GM13977 (cell line): ENCODE data around the gene FRMPD1.

Experiments used
- DNase-seq: peaks from one replicate; pipeline ENCODE4 v3.0.0; 2012; ENCODE audit warnings: low spot score
- in situ Hi-C: fragments of 300-500 bp; cut with MboI; formaldehyde crosslinking; loops from one replicate; pipeline ENCODE4 v1.12.0; 2022; ENCODE audit warnings: low sequenced_read_pairs, low pct_unique_long_range_greater_than_20kb, mixed read lengths, inconsistent platforms; ENCODE audit not compliant: unreplicated experiment
- TF ChIP-seq, protein P1 (sequence below): IDR thresholded peaks from 2 replicates; pipeline ENCODE4 v1.5.1; 2012; ENCODE audit warnings: mild to moderate bottlenecking, control low read depth; ENCODE audit not compliant: insufficient read depth; ENCODE audit errors: extremely low read depth, missing control alignments

Gene FRMPD1

DNA sequence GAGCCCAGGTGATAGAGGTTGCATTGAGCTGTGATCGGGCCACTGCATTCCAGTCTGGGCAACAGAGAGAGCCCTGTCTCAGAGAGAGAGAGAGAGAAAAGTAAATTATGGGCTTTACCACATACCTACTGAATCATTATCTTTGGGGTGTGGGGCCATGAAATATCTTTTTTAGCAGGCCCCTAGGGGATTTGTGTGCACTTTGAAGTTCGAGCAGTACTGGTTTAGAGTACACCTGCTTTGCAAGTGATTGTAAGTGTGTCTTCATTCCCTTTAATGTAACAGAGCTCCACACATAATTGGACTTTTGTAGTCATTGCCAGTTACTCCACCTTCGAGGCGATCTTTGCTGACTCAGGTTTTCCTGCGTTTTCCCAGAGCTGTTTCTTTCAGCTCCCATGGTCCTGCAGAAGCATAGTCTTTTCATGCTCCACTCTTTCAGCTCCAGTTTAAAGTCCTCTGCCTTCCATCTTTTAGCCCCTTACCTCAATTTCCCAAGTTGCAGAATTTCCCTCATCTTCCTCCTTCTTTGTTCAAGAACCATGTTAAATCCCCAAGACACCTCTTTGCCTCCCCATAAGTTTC lies 24.0 kb upstream of the FRMPD1 start:
- in situ Hi-C loops = no loop called here
- TF ChIP-seq, protein P1, sequence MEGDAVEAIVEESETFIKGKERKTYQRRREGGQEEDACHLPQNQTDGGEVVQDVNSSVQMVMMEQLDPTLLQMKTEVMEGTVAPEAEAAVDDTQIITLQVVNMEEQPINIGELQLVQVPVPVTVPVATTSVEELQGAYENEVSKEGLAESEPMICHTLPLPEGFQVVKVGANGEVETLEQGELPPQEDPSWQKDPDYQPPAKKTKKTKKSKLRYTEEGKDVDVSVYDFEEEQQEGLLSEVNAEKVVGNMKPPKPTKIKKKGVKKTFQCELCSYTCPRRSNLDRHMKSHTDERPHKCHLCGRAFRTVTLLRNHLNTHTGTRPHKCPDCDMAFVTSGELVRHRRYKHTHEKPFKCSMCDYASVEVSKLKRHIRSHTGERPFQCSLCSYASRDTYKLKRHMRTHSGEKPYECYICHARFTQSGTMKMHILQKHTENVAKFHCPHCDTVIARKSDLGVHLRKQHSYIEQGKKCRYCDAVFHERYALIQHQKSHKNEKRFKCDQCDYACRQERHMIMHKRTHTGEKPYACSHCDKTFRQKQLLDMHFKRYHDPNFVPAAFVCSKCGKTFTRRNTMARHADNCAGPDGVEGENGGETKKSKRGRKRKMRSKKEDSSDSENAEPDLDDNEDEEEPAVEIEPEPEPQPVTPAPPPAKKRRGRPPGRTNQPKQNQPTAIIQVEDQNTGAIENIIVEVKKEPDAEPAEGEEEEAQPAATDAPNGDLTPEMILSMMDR = no peak
- DNase-seq = no peak

DNA sequence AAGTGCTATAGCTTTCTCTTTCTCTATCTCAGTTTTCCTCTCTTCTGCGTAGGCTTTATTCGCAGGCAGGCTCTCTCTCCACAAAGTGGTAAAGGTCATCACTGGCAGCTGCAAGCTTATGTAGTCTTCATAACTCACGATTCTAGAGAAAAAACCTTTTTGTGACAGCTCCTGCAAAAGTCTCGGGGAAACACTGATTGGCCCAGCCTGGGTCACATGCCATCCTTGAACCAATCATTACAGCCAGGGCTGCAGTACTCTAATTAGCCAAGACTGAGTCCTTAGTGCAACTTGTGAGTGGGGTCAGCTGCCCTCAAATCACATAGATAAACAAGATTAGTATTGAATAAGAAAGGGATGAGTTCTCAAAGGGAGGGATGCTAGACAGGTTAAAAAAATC lies 18.3 kb upstream of the FRMPD1 start:
- DNase-seq = no peak
- in situ Hi-C loops = no loop called here
- TF ChIP-seq, protein P1 = no peak

DNA sequence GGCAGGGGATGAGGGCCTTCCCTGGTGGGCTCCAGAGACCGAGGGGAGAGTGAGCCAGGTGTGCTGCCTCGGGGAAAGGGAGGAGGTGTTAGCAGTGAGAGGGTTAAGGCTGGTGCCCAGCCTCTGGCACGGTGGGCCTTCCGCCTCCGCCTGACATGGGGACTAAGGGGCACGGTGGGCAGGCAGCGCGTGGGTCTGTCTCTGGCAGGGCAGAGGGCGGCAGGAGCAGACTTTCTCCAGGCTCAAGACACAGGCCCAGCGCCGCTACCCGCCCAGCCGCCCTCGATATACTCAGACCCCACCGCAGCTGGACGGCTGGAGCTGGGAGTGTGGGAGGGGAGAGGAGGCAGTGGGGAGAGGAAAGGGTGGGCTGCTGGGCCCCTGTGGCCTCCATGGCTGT lies 14.9 kb upstream of the FRMPD1 start:
- TF ChIP-seq, protein P1 = no peak
- no peak for DNase-seq
- in situ Hi-C loops = no loop called here

DNA sequence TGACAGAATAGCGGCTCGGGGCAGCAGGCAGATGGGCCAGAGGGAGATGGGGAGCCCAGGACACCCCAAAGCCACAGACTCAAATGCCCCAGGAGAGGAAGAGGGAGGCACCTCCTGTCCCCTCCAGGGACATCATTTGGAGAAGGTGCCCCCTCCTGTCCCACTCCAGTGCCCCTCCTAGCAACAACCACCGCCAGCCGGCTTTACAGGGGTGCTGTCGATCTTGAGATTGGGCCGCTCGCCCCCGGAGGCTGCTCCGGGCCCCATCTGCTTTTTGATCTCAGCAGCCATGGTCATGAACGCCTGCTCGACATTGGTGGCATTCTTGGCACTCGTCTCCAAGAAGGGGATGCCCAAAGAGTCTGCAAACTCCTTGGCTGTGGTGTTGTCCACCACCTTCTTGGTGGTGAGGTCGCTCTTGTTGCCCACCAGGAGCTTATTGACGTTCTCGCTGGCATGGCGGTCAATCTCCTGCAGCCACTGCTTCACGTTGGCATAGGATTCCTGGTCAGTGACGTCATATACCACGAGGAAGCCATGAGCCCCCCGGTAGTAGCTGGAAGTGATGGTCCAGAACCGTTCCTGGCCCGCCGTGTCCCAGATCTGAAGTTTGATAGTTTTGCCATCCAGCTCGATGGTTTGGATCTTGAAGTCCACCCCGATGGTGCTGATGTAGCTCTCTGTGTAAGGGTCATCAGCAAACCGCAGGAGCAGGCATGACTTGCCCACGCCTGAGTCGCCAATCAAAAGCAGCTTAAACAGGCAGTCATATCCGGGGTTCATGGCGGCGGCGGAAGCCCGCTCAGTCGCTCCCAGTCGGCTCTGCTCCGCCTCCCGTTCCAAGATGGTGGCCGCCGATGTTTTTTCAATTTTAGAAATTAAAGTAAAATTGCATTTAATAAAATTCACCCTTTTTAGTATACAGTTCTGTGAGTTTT lies 14.0 kb upstream of the FRMPD1 start:
- TF ChIP-seq, protein P1 = no peak
- in situ Hi-C loops = no loop called here
- no peak for DNase-seq

DNA sequence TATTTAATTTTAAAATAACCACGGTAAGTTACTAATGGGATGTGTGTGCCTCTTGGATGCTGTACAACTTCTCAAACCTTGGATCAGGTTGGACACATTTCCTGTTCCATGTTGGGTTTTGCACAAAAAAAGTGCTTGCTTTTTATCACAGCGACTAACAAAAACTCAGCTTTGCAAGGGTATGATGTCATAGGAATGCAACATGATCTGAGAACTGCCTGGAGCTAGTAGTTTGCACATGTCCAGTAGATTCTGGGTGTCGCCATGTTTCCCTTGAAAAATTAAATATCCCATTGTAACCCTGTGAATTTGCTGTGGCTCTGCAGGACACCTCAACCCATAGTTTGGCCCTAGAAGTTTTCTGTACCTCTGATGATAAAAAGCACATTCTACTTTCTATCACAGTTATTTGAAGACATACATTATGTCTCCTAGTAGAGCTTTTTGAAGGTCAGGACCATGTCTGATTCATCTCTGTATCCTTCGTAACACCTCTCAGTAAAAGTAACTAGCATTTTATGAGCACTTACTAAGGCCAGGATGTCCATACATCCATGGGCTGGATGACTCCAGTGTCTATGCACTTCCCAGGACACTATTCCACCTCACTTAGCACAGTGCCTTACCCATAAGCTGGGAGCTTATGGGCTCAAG lies 11.5 kb upstream of the FRMPD1 start:
- no peak for DNase-seq
- in situ Hi-C loops = no loop called here
- TF ChIP-seq, protein P1 = no peak

DNA sequence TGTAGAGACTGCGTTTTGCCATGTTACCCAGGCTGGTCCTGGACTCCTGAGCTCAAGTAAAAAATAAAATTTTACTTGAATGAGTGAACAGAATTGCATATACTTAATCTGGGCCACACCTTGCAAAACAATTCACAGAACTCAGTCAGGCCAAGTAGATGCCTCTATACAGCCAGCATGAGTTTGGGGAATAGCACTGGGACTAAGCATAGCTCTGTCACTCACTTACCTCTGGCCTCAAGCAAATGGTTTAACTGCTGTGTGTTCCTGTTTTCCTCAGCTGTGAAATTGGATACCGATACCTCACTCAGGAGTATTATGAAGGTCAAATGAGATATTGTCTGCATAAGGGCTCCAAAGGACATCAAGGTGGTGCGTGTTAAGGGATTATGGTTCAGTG lies 10.9 kb upstream of the FRMPD1 start:
- no peak for DNase-seq
- TF ChIP-seq, protein P1 = no peak
- in situ Hi-C loops = no loop called here
